ENCODE results near the gene FAM43B. TPM values are rescaled to one million over a fixed set of nuclear protein-coding genes. Genes with fewer than 3 reads are reported as not detected.

FAM43B gene
- total and polyA plus RNA-seq, 4 donors, result 0.20 to 0.67 (median 0.29) TPM

GRCh38 chr1:20552728-20553445 is 514 bp downstream of the FAM43B start:
- WGBS, 2 donors, result 2 to 3% methylated on average over 69 to 82 of the region's 82 CpGs
- Histone ChIP-seq H3K9ac (ENCODE audit: insufficient read depth in 1 of 2, low read length in 2 of 2) (no peak overlapping the region), H3K9me3 (ENCODE audit: control insufficient read depth in 4 of 4, insufficient read depth in 3 of 4, low read length in 3 of 4) (peaks cover 0 to 10% (median 0%) of the 10 kb centered on the region in 4 donors), H3K36me3 (ENCODE audit: control insufficient read depth in 4 of 4, insufficient read depth in 4 of 4, low read length in 4 of 4) (no peaks in the 10 kb centered on the region), H3K4me1 (ENCODE audit: control insufficient read depth in 5 of 5, insufficient read depth in 5 of 5, low read length in 5 of 5) (peaks cover 0 to 17% (median 4%) of the 10 kb centered on the region in 5 donors), H3K27me3 (ENCODE audit: control insufficient read depth in 3 of 3, insufficient read depth in 3 of 3, low read length in 2 of 3) (peaks cover 16 to 55% (median 27%) of the 10 kb centered on the region in 3 donors), H3K4me3 (peak overlapping the region; percentile 19), H3K27ac (ENCODE audit: low read depth in 1 of 2, low read length in 1 of 2) (no peak overlapping the region)
- no peak for ATAC-seq (ENCODE audit: insufficient read depth, low FRiP score)
- TF ChIP-seq CTCF (IDR thresholded peaks at IDR 0.05; ENCODE audit: control extremely low read depth, extremely low read depth), result no peak
- DNase-seq, result peak; percentile 19 to 28 (median 22)

- ATAC-seq (ENCODE audit: insufficient read depth, low FRiP score) (no peak), DNase-seq (peak in 2 of 3 donors; percentile 10 to 40)
- H3K36me3 ChIP-seq (ENCODE audit: control insufficient read depth in 4 of 4, insufficient read depth in 4 of 4, low read length in 4 of 4), result no peaks in the 10 kb centered on the region
- TF ChIP-seq CTCF (IDR thresholded peaks at IDR 0.05; ENCODE audit: control extremely low read depth, extremely low read depth), result no peak
- H3K4me1 ChIP-seq (ENCODE audit: control insufficient read depth in 5 of 5, insufficient read depth in 5 of 5, low read length in 5 of 5), result peaks cover 0 to 17% (median 4%) of the 10 kb centered on the region in 5 donors
- H3K4me3 ChIP-seq, result no peak overlapping the region
- no peak overlapping the region for H3K9ac ChIP-seq (ENCODE audit: insufficient read depth in 1 of 2, low read length in 2 of 2)
- WGBS, 2 donors, result 59 to 67% methylated on average over 7 of the region's 7 CpGs
- peaks cover 12 to 47% (median 27%) of the 10 kb centered on the region in 3 donors for H3K27me3 ChIP-seq (ENCODE audit: control insufficient read depth in 3 of 3, insufficient read depth in 3 of 3, low read length in 2 of 3)
- H3K9me3 ChIP-seq (ENCODE audit: control insufficient read depth in 4 of 4, insufficient read depth in 3 of 4, low read length in 3 of 4), result peaks cover 0 to 10% (median 0%) of the 10 kb centered on the region in 4 donors
- H3K27ac ChIP-seq (ENCODE audit: low read depth in 1 of 2, low read length in 1 of 2), result peak overlapping the region in 1 of 2 donors; percentile 26
Measured at GRCh38 chr1:20555025-20555757, 2.8 kb downstream of the FAM43B start.

GRCh38 chr1:20555758-20556120 is 3.4 kb downstream of the FAM43B start:
- ATAC-seq (ENCODE audit: insufficient read depth, low FRiP score), result no peak
- no peak overlapping the region for H3K27ac ChIP-seq (ENCODE audit: low read depth in 1 of 2, low read length in 1 of 2)
- peaks cover 0 to 17% (median 4%) of the 10 kb centered on the region in 5 donors for H3K4me1 ChIP-seq (ENCODE audit: control insufficient read depth in 5 of 5, insufficient read depth in 5 of 5, low read length in 5 of 5)
- WGBS, 2 donors, result 71 to 84% methylated on average over 4 of the region's 4 CpGs
- DNase-seq, result no peak
- H3K9me3 ChIP-seq (ENCODE audit: control insufficient read depth in 4 of 4, insufficient read depth in 3 of 4, low read length in 3 of 4), result peaks cover 0 to 10% (median 0%) of the 10 kb centered on the region in 4 donors
- H3K27me3 ChIP-seq (ENCODE audit: control insufficient read depth in 3 of 3, insufficient read depth in 3 of 3, low read length in 2 of 3), result peaks cover 12 to 47% (median 27%) of the 10 kb centered on the region in 3 donors
- H3K4me3 ChIP-seq, result no peak overlapping the region
- TF ChIP-seq CTCF (IDR thresholded peaks at IDR 0.05; ENCODE audit: control extremely low read depth, extremely low read depth), result no peak
- no peaks in the 10 kb centered on the region for H3K36me3 ChIP-seq (ENCODE audit: control insufficient read depth in 4 of 4, insufficient read depth in 4 of 4, low read length in 4 of 4)
- no peak overlapping the region for H3K9ac ChIP-seq (ENCODE audit: insufficient read depth in 1 of 2, low read length in 2 of 2)
